ENCODE measurements around the gene DNER.
"Not testable (repeated sequence)": the region's sequence is repeated elsewhere in the genome, so short reads cannot be mapped to it uniquely, and the experiment has no call there.

DNER gene

DNA sequence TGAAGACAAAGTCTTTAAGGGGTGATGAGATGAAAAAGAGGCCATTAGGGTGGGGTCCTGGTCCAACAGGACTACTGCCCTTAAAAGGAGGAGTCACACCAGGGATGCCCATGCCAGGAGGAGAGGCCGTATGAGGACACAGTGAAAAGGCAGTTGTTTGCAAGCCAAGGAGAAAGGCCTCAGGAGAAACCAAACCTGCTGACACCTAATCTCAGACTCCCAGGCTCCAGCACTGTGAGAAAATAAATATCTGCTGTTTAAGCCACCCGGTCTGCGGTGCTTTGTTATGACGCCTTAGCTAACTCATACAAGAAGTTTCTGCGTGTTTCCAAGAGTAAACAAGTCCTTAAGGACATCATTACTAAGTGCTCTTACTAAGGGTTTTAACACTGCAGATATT, 93.6 kb downstream of the DNER start:
- H3K9me3 ChIP-seq (ENCODE audit: control insufficient read depth, insufficient read depth, low read length) = no peaks in the 10 kb centered on the region

DNA sequence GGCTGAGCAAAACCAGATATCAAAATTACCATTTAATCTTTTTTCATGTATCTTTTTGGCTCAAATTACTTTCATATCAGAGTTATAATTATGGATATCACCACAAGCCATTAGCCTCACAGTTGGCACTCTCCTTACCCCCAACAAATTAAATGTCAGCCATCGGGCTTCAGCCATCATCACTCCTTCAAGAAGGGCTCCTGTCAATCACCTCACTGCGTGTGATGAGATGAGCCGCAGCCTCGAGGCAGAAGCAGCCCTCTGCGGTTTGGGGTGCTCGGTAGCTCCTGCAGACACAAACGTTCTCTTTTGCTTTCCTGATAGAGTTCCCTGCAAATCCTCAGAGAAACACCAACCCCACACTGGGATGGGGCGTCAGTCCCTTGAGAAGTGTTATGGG, 94.1 kb downstream of the DNER start:
- Histone ChIP-seq H3K9ac (ENCODE audit: low read depth, low read length) (no peak overlapping the region), H3K27me3 (ENCODE audit: control insufficient read depth, insufficient read depth, low read length) (no peaks in the 10 kb centered on the region), H3K9me3 (ENCODE audit: control insufficient read depth, insufficient read depth, low read length) (no peaks in the 10 kb centered on the region)

More for the DNA sequence above, 93.6 kb downstream of the DNER start:
- no peak overlapping the region for H3K9ac ChIP-seq (ENCODE audit: low read depth, low read length)
- H3K27me3 ChIP-seq (ENCODE audit: control insufficient read depth, insufficient read depth, low read length) = no peaks in the 10 kb centered on the region
- no peak overlapping the region for H3K27ac ChIP-seq (ENCODE audit: low read depth, low read length)
- no peaks in the 10 kb centered on the region for H3K4me1 ChIP-seq (ENCODE audit: control insufficient read depth, insufficient read depth, low read length)
- H3K4me3 ChIP-seq (ENCODE audit: low read depth, low read length) = no peak overlapping the region
- H3K36me3 ChIP-seq (ENCODE audit: control insufficient read depth, insufficient read depth, low read length) = no peaks in the 10 kb centered on the region

DNA sequence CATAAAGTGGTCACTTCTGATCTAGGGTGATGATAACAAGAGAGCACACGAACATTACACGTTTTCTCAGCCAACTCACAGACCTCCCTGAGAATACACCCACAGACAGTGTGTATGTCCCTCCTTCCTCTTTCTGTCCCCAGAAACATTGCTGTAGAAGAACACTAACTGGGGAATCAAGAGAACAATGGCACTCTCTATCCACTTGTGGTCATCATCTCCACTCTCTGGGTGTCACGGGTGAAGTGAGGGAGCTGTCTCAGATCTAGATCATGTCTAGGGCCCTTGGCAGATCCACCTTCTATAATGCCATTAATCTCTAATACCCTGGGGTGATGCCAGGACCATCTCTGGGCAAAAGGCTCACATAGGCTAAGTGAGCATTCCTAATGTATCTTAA, 97.9 kb downstream of the DNER start:
- Histone ChIP-seq H3K4me3 (ENCODE audit: low read depth, low read length) (no peak overlapping the region), H3K4me1 (ENCODE audit: control insufficient read depth, insufficient read depth, low read length) (no peaks in the 10 kb centered on the region), H3K27me3 (ENCODE audit: control insufficient read depth, insufficient read depth, low read length) (no peaks in the 10 kb centered on the region), H3K36me3 (ENCODE audit: control insufficient read depth, insufficient read depth, low read length) (no peaks in the 10 kb centered on the region), H3K27ac (ENCODE audit: low read depth, low read length) (no peak overlapping the region), H3K9me3 (ENCODE audit: control insufficient read depth, insufficient read depth, low read length) (no peaks in the 10 kb centered on the region), H3K9ac (ENCODE audit: low read depth, low read length) (no peak overlapping the region)

More for the DNA sequence above, 94.1 kb downstream of the DNER start:
- Histone ChIP-seq H3K4me1 (ENCODE audit: control insufficient read depth, insufficient read depth, low read length) (no peaks in the 10 kb centered on the region), H3K4me3 (ENCODE audit: low read depth, low read length) (no peak overlapping the region), H3K36me3 (ENCODE audit: control insufficient read depth, insufficient read depth, low read length) (no peaks in the 10 kb centered on the region), H3K27ac (ENCODE audit: low read depth, low read length) (no peak overlapping the region)

DNA sequence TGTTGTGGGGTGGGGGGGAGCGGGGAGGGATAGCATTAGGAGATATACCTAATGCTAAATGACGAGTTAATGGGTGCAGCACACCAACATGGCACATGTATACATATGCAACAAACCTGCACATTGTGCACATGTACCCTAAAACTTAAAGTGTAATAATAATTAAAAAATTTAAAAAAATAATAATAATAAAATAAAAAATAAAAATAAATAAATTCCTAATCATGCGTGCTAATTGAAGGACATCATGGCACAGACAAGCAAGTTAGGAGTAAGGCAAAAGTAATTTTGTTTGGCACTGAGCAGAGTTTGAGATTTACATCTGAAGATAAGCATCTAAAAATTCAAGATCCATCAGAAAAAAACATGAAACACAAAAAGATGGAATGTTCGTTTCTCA, 100.3 kb downstream of the DNER start:
- not testable (repeated sequence) for H3K9me3 ChIP-seq (ENCODE audit: control insufficient read depth, insufficient read depth, low read length); H3K4me1 ChIP-seq (ENCODE audit: control insufficient read depth, insufficient read depth, low read length); H3K27ac ChIP-seq (ENCODE audit: low read depth, low read length); H3K27me3 ChIP-seq (ENCODE audit: control insufficient read depth, insufficient read depth, low read length); H3K4me3 ChIP-seq (ENCODE audit: low read depth, low read length); H3K36me3 ChIP-seq (ENCODE audit: control insufficient read depth, insufficient read depth, low read length); H3K9ac ChIP-seq (ENCODE audit: low read depth, low read length)

DNA sequence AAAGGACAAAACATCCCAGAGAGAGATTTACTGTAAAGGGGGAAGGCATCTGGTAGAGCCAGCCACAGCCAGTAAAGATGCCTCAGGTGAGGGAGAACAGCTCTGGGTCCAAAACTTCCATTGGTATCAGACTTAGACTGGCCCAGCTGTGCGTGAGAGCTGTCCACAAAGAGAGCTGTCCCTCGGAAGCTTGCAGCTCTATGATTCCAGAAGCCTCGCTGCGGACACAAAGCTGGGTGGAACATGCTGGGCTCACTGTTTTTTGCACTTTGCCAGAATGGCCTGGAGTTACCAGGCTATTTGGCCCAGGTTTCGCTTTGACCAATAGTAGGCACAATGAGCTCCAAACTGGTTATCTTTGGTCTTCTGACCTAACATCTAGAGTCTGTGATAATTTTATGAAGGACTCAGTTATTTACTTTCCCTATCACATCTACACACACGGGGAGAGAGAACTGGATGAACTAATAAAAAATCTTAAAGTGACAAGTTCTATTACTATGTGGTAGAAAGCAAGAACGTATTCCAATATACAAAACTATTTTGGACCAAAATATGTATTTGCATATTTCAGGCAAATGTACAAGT, 101.9 kb downstream of the DNER start:
- no peaks in the 10 kb centered on the region for H3K36me3 ChIP-seq (ENCODE audit: control insufficient read depth, insufficient read depth, low read length)
- no peak overlapping the region for H3K27ac ChIP-seq (ENCODE audit: low read depth, low read length)
- H3K27me3 ChIP-seq (ENCODE audit: control insufficient read depth, insufficient read depth, low read length) = no peaks in the 10 kb centered on the region
- no peaks in the 10 kb centered on the region for H3K4me1 ChIP-seq (ENCODE audit: control insufficient read depth, insufficient read depth, low read length)
- no peak overlapping the region for H3K9ac ChIP-seq (ENCODE audit: low read depth, low read length)
- H3K9me3 ChIP-seq (ENCODE audit: control insufficient read depth, insufficient read depth, low read length) = no peaks in the 10 kb centered on the region
- no peak overlapping the region for H3K4me3 ChIP-seq (ENCODE audit: low read depth, low read length)

DNA sequence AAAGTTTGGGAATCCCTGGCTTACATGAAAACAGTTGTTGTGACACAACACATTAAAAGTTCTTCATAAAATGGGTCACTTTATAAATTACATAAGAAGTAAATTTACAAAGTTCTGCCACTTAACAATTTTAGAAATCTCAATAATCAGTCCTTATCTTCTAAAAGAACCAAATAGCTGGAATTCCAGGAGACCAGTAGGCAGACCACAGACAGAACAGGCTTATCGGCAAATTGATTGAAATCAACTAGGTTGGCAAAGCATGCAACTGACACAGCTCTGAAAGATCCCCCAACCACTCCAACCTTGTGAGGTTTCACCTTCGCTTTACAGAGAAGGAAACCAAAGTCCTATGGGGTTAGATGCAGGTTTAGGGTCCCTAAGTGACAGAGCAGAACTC, 103.0 kb downstream of the DNER start:
- Histone ChIP-seq H3K27me3 (ENCODE audit: control insufficient read depth, insufficient read depth, low read length) (no peaks in the 10 kb centered on the region), H3K4me1 (ENCODE audit: control insufficient read depth, insufficient read depth, low read length) (no peaks in the 10 kb centered on the region), H3K9ac (ENCODE audit: low read depth, low read length) (no peak overlapping the region), H3K36me3 (ENCODE audit: control insufficient read depth, insufficient read depth, low read length) (no peaks in the 10 kb centered on the region), H3K9me3 (ENCODE audit: control insufficient read depth, insufficient read depth, low read length) (no peaks in the 10 kb centered on the region), H3K4me3 (ENCODE audit: low read depth, low read length) (no peak overlapping the region), H3K27ac (ENCODE audit: low read depth, low read length) (no peak overlapping the region)

DNA sequence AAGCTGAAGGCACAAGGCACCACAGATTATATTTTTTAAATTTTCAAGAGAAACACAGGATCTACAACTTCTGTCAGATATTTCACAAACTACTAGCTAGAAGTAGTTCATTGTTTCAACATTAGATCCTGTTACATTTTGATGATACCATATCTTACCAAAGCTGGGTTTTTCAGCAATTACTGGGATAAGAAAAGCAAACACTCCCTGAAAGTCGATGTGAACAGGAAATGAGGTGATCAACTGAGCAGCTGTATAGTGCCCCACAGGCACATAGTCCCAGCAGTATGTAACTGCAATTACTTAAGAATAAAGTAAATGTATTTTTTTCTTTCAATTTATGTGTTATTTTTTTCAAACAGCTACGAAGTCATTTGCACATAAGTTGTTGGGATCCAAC, 103.5 kb downstream of the DNER start:
- Histone ChIP-seq H3K36me3 (ENCODE audit: control insufficient read depth, insufficient read depth, low read length) (no peaks in the 10 kb centered on the region), H3K9me3 (ENCODE audit: control insufficient read depth, insufficient read depth, low read length) (no peaks in the 10 kb centered on the region), H3K4me3 (ENCODE audit: low read depth, low read length) (no peak overlapping the region), H3K27ac (ENCODE audit: low read depth, low read length) (no peak overlapping the region), H3K9ac (ENCODE audit: low read depth, low read length) (no peak overlapping the region), H3K4me1 (ENCODE audit: control insufficient read depth, insufficient read depth, low read length) (no peaks in the 10 kb centered on the region), H3K27me3 (ENCODE audit: control insufficient read depth, insufficient read depth, low read length) (no peaks in the 10 kb centered on the region)

DNA sequence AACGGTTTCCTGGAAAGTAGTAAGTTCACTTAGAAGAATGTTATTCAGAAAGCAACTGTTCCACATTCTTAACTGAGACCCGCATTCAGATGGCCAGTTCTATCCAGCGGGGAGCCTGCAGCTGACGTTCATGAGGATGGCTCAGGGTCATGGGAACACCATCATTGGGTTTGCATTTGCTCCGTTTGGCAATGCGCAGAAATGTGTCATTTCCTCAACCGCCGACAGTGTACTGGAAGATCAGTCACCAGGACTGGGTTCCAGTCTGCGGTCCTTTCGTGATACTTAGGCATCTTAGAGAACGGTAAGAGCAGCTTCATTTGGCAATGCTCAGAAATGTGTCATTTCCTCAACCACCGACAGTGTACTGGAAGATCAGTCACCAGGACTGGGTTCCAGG, 104.0 kb downstream of the DNER start:
- no peak overlapping the region for H3K4me3 ChIP-seq (ENCODE audit: low read depth, low read length)
- no peaks in the 10 kb centered on the region for H3K36me3 ChIP-seq (ENCODE audit: control insufficient read depth, insufficient read depth, low read length)
- H3K9me3 ChIP-seq (ENCODE audit: control insufficient read depth, insufficient read depth, low read length) = no peaks in the 10 kb centered on the region
- H3K9ac ChIP-seq (ENCODE audit: low read depth, low read length) = no peak overlapping the region
- no peaks in the 10 kb centered on the region for H3K27me3 ChIP-seq (ENCODE audit: control insufficient read depth, insufficient read depth, low read length)
- no peak overlapping the region for H3K27ac ChIP-seq (ENCODE audit: low read depth, low read length)
- H3K4me1 ChIP-seq (ENCODE audit: control insufficient read depth, insufficient read depth, low read length) = no peaks in the 10 kb centered on the region

DNA sequence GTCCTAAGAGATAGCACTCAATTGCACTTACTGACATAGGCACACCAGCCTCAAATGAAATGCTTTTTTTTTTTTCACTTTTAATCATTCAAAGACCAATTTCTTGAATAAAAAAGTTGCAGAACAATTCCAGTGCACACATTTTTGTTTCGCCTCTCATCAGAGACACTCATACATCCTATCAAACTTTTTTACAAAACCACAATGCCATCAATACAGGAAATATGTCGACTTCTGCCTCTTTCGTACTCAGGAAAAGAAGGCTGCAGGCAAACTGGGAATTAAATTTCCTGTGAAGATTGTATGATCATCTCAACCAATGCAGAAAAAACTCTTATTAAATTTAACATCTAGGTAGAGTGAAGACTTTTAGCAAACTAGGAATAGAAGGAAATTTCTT, 112.4 kb downstream of the DNER start:
- Histone ChIP-seq H3K4me1 (ENCODE audit: control insufficient read depth, insufficient read depth, low read length) (no peaks in the 10 kb centered on the region), H3K27me3 (ENCODE audit: control insufficient read depth, insufficient read depth, low read length) (no peaks in the 10 kb centered on the region), H3K9ac (ENCODE audit: low read depth, low read length) (no peak overlapping the region), H3K4me3 (ENCODE audit: low read depth, low read length) (no peak overlapping the region), H3K27ac (ENCODE audit: low read depth, low read length) (no peak overlapping the region), H3K36me3 (ENCODE audit: control insufficient read depth, insufficient read depth, low read length) (no peaks in the 10 kb centered on the region), H3K9me3 (ENCODE audit: control insufficient read depth, insufficient read depth, low read length) (no peaks in the 10 kb centered on the region)

DNA sequence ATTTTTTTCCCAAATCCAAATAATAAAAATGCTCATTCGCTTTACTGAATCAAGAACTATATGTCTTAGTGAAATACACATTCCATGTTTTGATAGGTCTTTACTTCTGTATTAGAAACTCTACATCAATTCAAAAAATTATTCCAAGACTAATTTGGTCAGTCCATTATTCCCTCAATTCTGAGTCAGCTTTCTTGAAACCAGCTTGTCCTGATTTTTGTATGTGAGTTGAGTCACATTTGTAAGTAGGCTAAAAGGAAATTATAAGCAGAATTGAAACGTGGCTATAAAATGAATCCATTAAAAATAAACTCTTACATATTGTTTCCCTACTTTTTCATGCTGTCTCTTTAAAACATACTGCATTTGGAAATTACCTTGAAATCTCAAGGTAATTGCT, 113.0 kb downstream of the DNER start:
- H3K9me3 ChIP-seq (ENCODE audit: control insufficient read depth, insufficient read depth, low read length) = no peaks in the 10 kb centered on the region
- no peak overlapping the region for H3K27ac ChIP-seq (ENCODE audit: low read depth, low read length)
- no peak overlapping the region for H3K4me3 ChIP-seq (ENCODE audit: low read depth, low read length)
- H3K36me3 ChIP-seq (ENCODE audit: control insufficient read depth, insufficient read depth, low read length) = no peaks in the 10 kb centered on the region
- H3K9ac ChIP-seq (ENCODE audit: low read depth, low read length) = no peak overlapping the region
- H3K27me3 ChIP-seq (ENCODE audit: control insufficient read depth, insufficient read depth, low read length) = no peaks in the 10 kb centered on the region
- H3K4me1 ChIP-seq (ENCODE audit: control insufficient read depth, insufficient read depth, low read length) = no peaks in the 10 kb centered on the region

DNA sequence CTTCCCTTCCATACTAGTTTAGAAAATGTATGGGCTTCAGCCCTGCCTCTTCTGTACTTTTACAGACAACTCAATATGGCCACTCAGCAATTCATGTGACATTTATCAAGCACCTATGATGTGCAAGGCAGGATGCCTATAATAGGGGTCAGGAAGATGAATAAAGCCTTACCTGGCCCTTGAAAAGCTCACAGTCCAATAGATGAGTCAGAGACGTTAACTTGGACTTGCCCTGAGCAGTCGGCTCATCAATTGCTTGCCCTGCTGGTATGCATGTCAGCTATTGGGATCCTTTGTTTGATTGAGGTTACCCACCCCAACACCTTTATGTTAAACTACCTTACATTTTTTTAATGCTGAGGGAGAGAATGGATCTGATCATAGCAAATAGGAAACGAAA, 116.1 kb downstream of the DNER start:
- no peaks in the 10 kb centered on the region for H3K36me3 ChIP-seq (ENCODE audit: control insufficient read depth, insufficient read depth, low read length)
- no peaks in the 10 kb centered on the region for H3K4me1 ChIP-seq (ENCODE audit: control insufficient read depth, insufficient read depth, low read length)
- no peaks in the 10 kb centered on the region for H3K9me3 ChIP-seq (ENCODE audit: control insufficient read depth, insufficient read depth, low read length)
- H3K27me3 ChIP-seq (ENCODE audit: control insufficient read depth, insufficient read depth, low read length) = no peaks in the 10 kb centered on the region
- H3K4me3 ChIP-seq (ENCODE audit: low read depth, low read length) = no peak overlapping the region
- H3K9ac ChIP-seq (ENCODE audit: low read depth, low read length) = no peak overlapping the region
- H3K27ac ChIP-seq (ENCODE audit: low read depth, low read length) = no peak overlapping the region

DNA sequence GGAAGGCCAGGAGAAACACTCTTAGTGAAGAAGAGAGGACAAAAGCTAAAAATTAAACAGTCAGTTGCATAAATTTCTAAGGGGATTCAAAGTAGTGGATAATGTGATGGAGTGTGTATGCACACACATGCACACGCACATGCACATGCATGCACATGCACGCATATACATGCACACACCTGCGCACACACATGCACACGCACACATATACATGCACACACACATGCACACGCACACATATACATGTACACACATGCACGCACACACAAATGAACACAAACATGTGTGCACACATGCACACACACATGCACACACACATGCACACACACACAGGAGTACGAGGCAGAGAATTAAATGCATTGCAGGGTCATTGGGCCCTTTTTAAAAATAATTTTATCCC, 117.6 kb downstream of the DNER start:
- Histone ChIP-seq H3K9me3 (ENCODE audit: control insufficient read depth, insufficient read depth, low read length) (no peaks in the 10 kb centered on the region), H3K4me3 (ENCODE audit: low read depth, low read length) (no peak overlapping the region), H3K27ac (ENCODE audit: low read depth, low read length) (no peak overlapping the region), H3K9ac (ENCODE audit: low read depth, low read length) (no peak overlapping the region), H3K4me1 (ENCODE audit: control insufficient read depth, insufficient read depth, low read length) (no peaks in the 10 kb centered on the region), H3K27me3 (ENCODE audit: control insufficient read depth, insufficient read depth, low read length) (no peaks in the 10 kb centered on the region), H3K36me3 (ENCODE audit: control insufficient read depth, insufficient read depth, low read length) (no peaks in the 10 kb centered on the region)

Data from HUES48 (cell line).